Omental fat pad (tissue), 4 donors: Measurements from ENCODE around the gene ZNF385A. TPM values are rescaled to one million over a fixed set of nuclear protein-coding genes. Genes with fewer than 3 reads are reported as not detected.

Experiments used
- ATAC-seq: fragments of 150-250 bp; one replicate; pipeline ENCODE4 v1.9.1; 2016; ENCODE audit warnings: mild to moderate bottlenecking, moderate library complexity; ENCODE audit not compliant: low FRiP score
- DNase-seq: peaks from one replicate; pipeline ENCODE4 v3.0.0-alpha.2; 2019; ENCODE audit warnings: low spot score
- CTCF ChIP-seq, 3 donors: fragments of 450-650 bp; IDR thresholded peaks; one replicate each; pipeline ENCODE4 v1.5.1; 2016 to 2017; ENCODE audit warnings: antibody characterized with exemption in 3 of 3, mild to moderate bottlenecking in 3 of 3, moderate library complexity in 2 of 3
- total RNA-seq, 4 donors: library from RNA; depleted of rRNA; stranded (reverse); fragments of >200 nt; gene quantifications; one replicate each; pipeline ENCODE4 v1.1.0, GENCODE V29; 2016

ZNF385A gene
- total RNA-seq, 4 donors from 2014 or later, result 9.5 to 36.3 (median 21.8) TPM

GRCh38 chr12:54405573-54405972 lies 21.0 kb upstream of the ZNF385A start:
- TF ChIP-seq CTCF (IDR thresholded peaks at IDR 0.05), result no peak
- DNase-seq, result no peak
- ATAC-seq, result no peak

DNA sequence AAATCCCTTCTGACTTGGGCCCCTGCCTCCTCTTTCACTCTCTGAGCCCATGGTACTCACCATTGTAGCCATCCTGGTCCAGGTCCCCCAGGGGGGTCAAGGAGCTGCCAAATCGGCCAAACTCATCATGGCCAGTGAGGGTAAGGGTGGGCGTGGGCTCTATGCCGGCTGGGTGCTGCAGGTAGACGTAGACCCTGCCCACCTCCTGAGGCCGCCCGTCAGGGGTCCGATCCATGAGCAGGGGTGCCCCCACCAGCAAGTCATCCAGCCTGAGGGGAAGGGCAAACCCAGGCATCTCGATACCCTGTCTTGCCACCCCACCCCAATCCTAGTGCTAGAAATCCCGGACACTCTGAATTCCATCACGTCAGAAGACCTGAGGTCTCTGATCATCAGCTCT lies 20.6 kb upstream of the ZNF385A start:
- no peak for TF ChIP-seq CTCF (IDR thresholded peaks at IDR 0.05)
- ATAC-seq (no peak), DNase-seq (no peak)

DNA sequence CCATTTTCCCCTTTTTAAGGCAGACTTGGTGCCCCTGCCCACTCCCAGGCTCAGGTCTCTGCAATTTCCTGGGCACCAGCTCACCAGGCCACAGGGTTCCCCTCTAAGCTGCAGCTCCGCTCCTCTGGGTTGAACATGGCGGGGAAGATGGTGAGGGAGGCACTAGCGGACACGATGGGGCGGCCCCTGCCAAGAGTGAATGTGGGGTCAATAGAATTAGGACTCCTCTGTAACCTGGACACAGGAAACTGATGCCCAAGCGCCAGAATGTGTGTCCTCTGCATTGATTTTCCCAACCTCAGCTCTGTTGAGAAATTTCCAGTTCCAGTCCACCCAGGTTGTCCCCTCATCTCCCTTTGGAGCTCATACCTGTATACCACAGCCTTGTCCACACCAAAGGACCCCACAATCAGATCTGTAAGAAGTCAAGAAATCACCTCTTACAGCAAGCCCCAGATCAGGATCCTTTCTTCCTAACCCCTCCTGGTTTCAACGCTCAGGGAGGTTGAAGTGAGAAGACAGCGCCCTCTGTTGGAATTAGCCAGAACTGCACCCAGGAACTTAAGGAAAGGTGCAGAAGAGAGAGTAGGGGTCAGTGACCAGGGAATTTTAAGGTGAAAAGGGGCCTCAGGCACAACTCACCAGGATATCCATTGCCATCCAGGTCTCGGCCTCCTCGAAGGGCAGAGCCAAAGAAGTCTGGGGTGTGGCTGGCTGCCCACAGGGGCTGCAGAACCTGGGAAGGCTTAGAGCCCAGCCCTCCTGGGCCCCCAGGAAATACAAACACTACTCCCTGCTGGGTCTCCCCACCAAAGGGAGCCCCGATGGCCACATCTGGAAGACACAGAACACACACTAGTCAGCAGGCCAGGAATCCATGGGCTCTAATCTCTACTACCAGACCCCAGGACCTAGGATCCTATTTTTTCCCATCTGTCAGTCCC lies 19.8 kb upstream of the ZNF385A start:
- peak; percentile 70 for DNase-seq
- no peak for ATAC-seq
- peak in 1 of 3 donors; percentile 76 for TF ChIP-seq CTCF (IDR thresholded peaks at IDR 0.05)

DNA sequence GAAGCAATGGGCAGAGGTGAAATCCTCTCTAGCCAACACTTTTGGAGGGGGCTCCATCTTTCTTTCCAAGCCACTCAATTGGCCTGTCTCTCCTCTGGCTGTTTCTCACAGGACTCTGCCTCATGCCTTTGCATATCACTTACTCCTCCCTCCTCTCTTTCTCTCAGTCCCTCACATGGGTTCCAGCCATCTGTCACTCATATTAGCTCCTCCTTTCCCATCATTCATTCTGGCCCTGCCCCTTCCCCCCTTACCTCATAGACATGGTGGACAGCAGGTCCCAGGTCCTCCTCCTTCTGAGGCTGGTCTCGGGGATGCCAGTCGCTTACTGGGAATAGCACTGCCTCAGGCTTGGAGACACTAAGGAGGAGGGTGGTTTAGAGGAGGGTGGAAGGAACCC lies 16.6 kb upstream of the ZNF385A start:
- DNase-seq (no peak), ATAC-seq (no peak)
- no peak for TF ChIP-seq CTCF (IDR thresholded peaks at IDR 0.05)

DNA sequence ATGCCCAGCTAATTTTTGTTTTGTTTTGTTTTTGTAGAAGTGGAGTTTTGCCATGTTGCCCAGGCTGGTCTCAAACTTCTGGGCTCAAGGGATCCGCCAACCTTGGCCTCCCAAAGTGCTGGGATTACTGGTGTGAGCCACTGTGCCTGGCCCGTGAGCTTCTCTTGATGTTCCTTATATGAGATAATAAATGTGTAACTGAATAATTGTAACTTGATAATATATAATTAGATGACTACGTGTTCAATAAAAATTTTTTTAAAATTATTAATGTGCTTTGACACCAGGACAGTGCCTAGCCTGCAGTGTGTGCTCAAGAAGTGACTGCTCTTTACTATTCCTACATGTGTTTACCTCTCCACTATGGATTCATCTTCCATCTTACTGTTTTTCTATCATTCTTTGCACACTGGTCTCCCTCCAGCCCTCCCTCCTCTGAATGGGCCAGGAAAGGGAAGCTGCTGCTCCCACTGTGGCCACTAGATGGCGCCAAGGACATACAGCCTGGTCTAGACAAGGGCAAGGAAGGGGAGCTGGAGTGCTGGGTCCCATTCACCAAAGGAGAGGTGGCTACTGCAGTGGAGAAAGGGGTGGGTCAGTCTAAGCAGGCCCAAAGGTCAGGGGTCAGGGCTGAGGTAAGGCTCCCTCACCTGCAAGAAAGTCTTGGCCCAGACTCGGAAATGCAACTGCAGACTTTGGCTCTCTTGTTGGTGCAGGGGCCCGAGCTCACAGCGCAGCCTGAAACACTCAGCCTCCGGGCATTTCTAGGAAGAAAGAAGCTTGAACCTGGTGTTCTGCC lies 14.7 kb upstream of the ZNF385A start:
- peak in 2 of 3 donors; percentile 74 to 90 for TF ChIP-seq CTCF (IDR thresholded peaks at IDR 0.05)
- DNase-seq, result peak; percentile 92

GRCh38 chr12:54398218-54398617 lies 13.7 kb upstream of the ZNF385A start:
- TF ChIP-seq CTCF (IDR thresholded peaks at IDR 0.05), result no peak
- ATAC-seq (no peak), DNase-seq (no peak)

More for the DNA sequence above, 14.7 kb upstream of the ZNF385A start:
- ATAC-seq, result peak; percentile 85
